Measurements from ENCODE around the gene LCE3E. TPM values are rescaled to one million over a fixed set of nuclear protein-coding genes. Genes with fewer than 3 reads are reported as not detected.
"Not testable (repeated sequence)": the region's sequence is repeated elsewhere in the genome, so short reads cannot be mapped to it uniquely, and the experiment has no call there.

LCE3E gene
- total and polyA plus RNA-seq, 12 donors: not detected

DNA sequence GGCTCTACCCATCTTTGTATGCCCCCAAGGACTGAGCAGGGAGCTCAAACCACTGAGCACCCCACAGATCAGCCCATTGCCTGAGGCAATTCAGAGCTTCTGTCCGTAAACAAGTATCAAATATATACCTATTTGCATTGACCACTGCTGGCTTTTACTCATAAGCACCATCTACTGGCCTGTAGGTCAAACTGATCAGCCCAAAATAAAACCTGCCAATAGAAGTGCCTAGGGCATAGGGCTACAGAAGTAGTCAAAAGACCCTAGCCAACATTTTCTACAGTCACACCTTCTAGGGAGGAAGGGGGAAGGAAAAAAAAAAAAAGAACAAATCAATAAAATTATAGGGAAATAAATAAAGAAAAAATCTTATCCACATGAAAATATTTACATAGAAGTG lies 19.0 kb upstream of the LCE3E start:
- WGBS, 4 donors: 36 to 60% methylated on average over 1 of the region's 1 CpG; no CpG with 5 or more reads in 2 of the 4 donors
- no peak for DNase-seq

DNA sequence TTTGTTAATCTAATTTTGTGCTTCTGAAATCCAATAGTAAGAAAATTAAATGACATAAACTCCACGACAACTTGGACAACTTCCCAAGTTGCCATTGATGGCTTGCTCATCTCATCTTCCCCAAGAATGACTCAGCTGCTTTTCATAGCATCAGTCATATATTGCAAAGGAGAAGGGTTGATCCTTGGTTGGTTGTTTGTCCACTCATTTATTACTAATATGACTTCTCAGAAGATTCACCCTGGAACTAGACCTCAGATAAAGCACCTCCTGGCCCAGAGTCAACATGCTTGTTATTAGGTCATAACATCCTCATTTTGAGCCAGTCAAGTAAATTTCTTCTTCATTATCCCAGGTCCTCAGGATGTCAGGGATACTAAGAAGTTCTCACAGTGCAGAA lies 16.1 kb upstream of the LCE3E start:
- H3K36me3 ChIP-seq (replicated peaks in 1 of 2): no peaks in the 10 kb centered on the region
- no peaks in the 10 kb centered on the region for H3K4me1 ChIP-seq (replicated peaks in 1 of 2)
- H3K4me3 ChIP-seq: no peak overlapping the region
- TF ChIP-seq CTCF (IDR thresholded peaks at IDR 0.05): no peak
- TF ChIP-seq POLR2A (IDR thresholded peaks at IDR 0.05): no peak
- intact Hi-C loops (cut with DNase I): no loop called here
- DNase-seq: no peak
- H3K27me3 ChIP-seq: no peaks in the 10 kb centered on the region
- 46 to 53% (median 51%) methylated on average over 1 of the region's 1 CpG for WGBS, 4 donors
- H3K27ac ChIP-seq: no peak overlapping the region
- no peaks in the 10 kb centered on the region for H3K9me3 ChIP-seq (replicated peaks in 1 of 3)

More for the DNA sequence above, 19.0 kb upstream of the LCE3E start:
- Histone ChIP-seq H3K4me1 (replicated peaks in 1 of 2) (no peaks in the 10 kb centered on the region), H3K36me3 (replicated peaks in 1 of 2) (no peaks in the 10 kb centered on the region), H3K4me3 (no peak overlapping the region), H3K27me3 (no peaks in the 10 kb centered on the region), H3K9me3 (replicated peaks in 1 of 3) (no peaks in the 10 kb centered on the region), H3K27ac (no peak overlapping the region)
- intact Hi-C loops (cut with DNase I): no loop called here
- TF ChIP-seq POLR2A (IDR thresholded peaks at IDR 0.05): no peak
- TF ChIP-seq CTCF (IDR thresholded peaks at IDR 0.05): no peak

DNA sequence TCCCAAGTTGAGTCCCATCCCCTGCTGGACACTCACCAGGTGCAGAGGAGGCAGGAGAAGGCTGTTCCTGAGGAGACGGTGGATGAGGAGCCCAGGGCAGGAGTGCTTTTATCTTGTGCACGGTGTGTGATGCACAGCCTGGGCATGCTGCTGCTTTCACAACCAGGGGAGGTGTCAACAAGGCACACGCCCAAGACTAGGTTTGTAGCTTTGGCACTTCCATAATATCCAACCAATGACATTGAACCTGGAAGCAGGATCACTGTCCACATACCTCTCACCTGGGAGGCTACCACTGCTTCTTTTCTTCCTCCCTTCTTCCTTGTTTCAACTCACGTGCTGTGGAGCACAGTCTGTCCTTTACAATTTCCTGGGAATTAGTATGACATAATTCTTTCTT lies 13.9 kb upstream of the LCE3E start, which contains the start of gene LCE3D:
TSS of gene LCE3D (minus strand) at position 84 of the 400 bp plus-strand sequence. CDS start 580 bp downstream, outside the sequence.
- WGBS, 4 donors: 51 to 69% (median 64%) methylated on average over 4 of the region's 4 CpGs
- DNase-seq: no peak

DNA sequence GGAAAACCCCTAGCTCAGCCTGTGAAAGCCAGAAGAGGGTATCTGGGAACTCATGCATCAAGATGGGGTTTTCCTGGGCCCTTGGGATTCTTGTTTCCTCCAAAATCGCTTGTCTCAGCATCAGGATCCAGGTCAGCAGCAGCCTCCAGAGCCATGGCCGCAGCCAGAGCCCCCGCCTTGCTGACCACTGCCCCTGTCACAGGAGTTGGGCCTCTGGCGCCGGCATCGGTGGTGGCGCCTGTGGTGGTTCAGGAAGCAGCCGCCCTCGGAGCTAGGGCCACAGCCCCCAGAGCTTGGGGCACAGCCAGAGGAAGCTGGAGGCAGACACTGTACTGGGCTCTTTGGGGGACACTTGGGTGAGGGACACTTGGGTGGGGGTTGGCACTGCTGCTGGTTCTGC lies 12.9 kb upstream of the LCE3E start:
- WGBS, 4 donors: 82 to 90% (median 87%) methylated on average over 8 to 9 of the region's 9 CpGs; no CpG with 5 or more reads in 1 of the 4 donors
- H3K9me3 ChIP-seq (replicated peaks in 1 of 3); H3K4me1 ChIP-seq (replicated peaks in 1 of 2); DNase-seq; H3K4me3 ChIP-seq; H3K36me3 ChIP-seq (replicated peaks in 1 of 2); H3K27me3 ChIP-seq; intact Hi-C loops (cut with DNase I); H3K27ac ChIP-seq: not testable (repeated sequence)

More for the DNA sequence above, 13.9 kb upstream of the LCE3E start, which contains the start of gene LCE3D:
- Histone ChIP-seq H3K36me3 (replicated peaks in 1 of 2) (no peaks in the 10 kb centered on the region), H3K4me3 (no peak within 1 kb of the TSS), H3K27me3 (no peaks in the 10 kb centered on the region), H3K27ac (no peak within 1 kb of the TSS), H3K4me1 (replicated peaks in 1 of 2) (no peaks in the 10 kb centered on the region), H3K9me3 (replicated peaks in 1 of 3) (no peaks in the 10 kb centered on the region)
- TF ChIP-seq CTCF (IDR thresholded peaks at IDR 0.05): no peak
- no peak for TF ChIP-seq POLR2A (IDR thresholded peaks at IDR 0.05)
- intact Hi-C loops (cut with DNase I): no loop called here

DNA sequence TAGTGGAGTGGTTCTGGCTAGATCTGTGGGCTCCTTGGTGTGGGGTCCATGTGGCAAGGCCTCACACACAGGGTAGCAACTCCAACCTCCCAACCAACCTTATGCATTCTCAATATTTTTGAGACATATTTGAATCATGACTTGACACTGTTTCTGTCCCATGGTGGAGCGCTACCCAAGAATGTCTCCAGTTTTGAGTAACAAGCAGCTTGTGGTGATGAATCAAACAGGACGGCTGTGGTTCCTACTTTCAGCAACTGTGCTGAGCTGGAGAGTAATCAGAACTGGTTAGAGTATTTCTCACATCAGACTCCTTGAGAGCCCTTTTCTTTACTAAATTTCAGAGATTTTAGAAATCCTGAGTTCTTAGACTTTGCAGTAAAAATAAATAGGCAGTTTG lies 10.6 kb upstream of the LCE3E start:
- intact Hi-C loops (cut with DNase I): no loop called here

More for the DNA sequence above, 10.6 kb upstream of the LCE3E start:
- no peak overlapping the region for H3K4me3 ChIP-seq
- WGBS, 4 donors: 74 to 88% (median 81%) methylated on average over 2 of the region's 2 CpGs
- DNase-seq: no peak
- no peaks in the 10 kb centered on the region for H3K4me1 ChIP-seq (replicated peaks in 1 of 2)
- H3K9me3 ChIP-seq (replicated peaks in 1 of 3): no peaks in the 10 kb centered on the region
- TF ChIP-seq CTCF (IDR thresholded peaks at IDR 0.05) (no peak), POLR2A (IDR thresholded peaks at IDR 0.05) (no peak)
- H3K36me3 ChIP-seq (replicated peaks in 1 of 2): no peaks in the 10 kb centered on the region
- no peaks in the 10 kb centered on the region for H3K27me3 ChIP-seq
- H3K27ac ChIP-seq: no peak overlapping the region

All from adrenal gland (tissue), 12 donors.